Loucy (cell line): Measurements from ENCODE around the gene PFDN5.
A peak's percentile ranks its signal among the peaks of the same experiment; 100 is the strongest.

Experiments used
- H2AFZ ChIP-seq: fragments of 200-600 bp; sonication (generic); 2 replicates; pipeline ENCODE4 v1.6.0; 2016; ENCODE audit warnings: antibody characterized with exemption, mild to moderate bottlenecking, low read length, moderate library complexity
- H3F3A ChIP-seq: fragments of 200-600 bp; 2 replicates; pipeline ENCODE4 v1.6.0; 2016; ENCODE audit warnings: antibody characterized with exemption, low read depth, mild to moderate bottlenecking
- H3K27me3 ChIP-seq: fragments of 200-600 bp; sonication (generic); 2 replicates; pipeline ENCODE4 v1.6.1; 2014; ENCODE audit warnings: low read length, mild to moderate bottlenecking; ENCODE audit not compliant: insufficient read depth, poor library complexity, severe bottlenecking
- H3K36me3 ChIP-seq: fragments of 200-600 bp; sonication (generic); 2 replicates; pipeline ENCODE4 v1.6.1; 2016; ENCODE audit warnings: low read length; ENCODE audit not compliant: insufficient read depth
- H3K4me1 ChIP-seq: fragments of 200-600 bp; sonication (generic); 2 replicates; pipeline ENCODE4 v1.5.1; 2014; ENCODE audit warnings: low read length, mild to moderate bottlenecking; ENCODE audit not compliant: insufficient read depth, poor library complexity, severe bottlenecking
- H3K4me2 ChIP-seq: fragments of 200-600 bp; sonication (generic); 2 replicates; pipeline ENCODE4 v1.6.0; 2014; ENCODE audit warnings: antibody characterized with exemption, low read length, low read depth, mild to moderate bottlenecking; ENCODE audit not compliant: poor library complexity, severe bottlenecking
- H3K4me3 ChIP-seq: fragments of 200-600 bp; sonication (generic); 2 replicates; pipeline ENCODE4 v1.5.1; 2014; ENCODE audit warnings: low read length, mild to moderate bottlenecking, mixed read lengths; ENCODE audit not compliant: poor library complexity, severe bottlenecking
- H3K79me2 ChIP-seq: fragments of 200-600 bp; sonication (generic); 2 replicates; pipeline ENCODE4 v1.6.1; 2014; ENCODE audit warnings: low read length; ENCODE audit not compliant: insufficient read depth
- H3K9ac ChIP-seq: fragments of 200-600 bp; sonication (generic); 2 replicates; pipeline ENCODE4 v1.6.0; 2014; ENCODE audit warnings: mild to moderate bottlenecking, low read depth, low read length, moderate library complexity; ENCODE audit not compliant: poor library complexity, severe bottlenecking
- H3K9me2 ChIP-seq: fragments of 200-600 bp; sonication (generic); replicated peaks from 2 replicates; pipeline ENCODE4 v1.6.1; 2016; ENCODE audit warnings: low read depth, low read length, mixed read lengths
- H3K9me3 ChIP-seq: fragments of 200-600 bp; sonication (generic); 2 replicates; pipeline ENCODE4 v1.6.1; 2014; ENCODE audit warnings: mild to moderate bottlenecking, antibody characterized with exemption, low read length, low read depth; ENCODE audit not compliant: insufficient read depth
- H4K20me1 ChIP-seq: fragments of 200-600 bp; sonication (generic); 2 replicates; pipeline ENCODE4 v1.6.0; 2014; ENCODE audit warnings: antibody characterized with exemption, low read length, mild to moderate bottlenecking; ENCODE audit not compliant: insufficient read depth, poor library complexity, severe bottlenecking
- CTCF ChIP-seq: fragments of 200-600 bp; sonication (generic); conservative IDR thresholded peaks from 2 replicates; pipeline ENCODE4 v1.5.1; 2014; ENCODE audit warnings: mild to moderate bottlenecking, antibody characterized with exemption, low read length
- EZH2phosphoT487 ChIP-seq: fragments of 200-600 bp; IDR thresholded peaks from 2 replicates; pipeline ENCODE4 v1.6.1; 2018; ENCODE audit warnings: antibody characterized with exemption, mild to moderate bottlenecking, moderate library complexity, borderline replicate concordance

PFDN5 gene

GRCh38 chr12:53324113-53324778 lies 28.9 kb downstream of the PFDN5 start:
- H3F3A ChIP-seq, result peaks cover 10% of the 10 kb centered on the region; the same call in 1 of the 2 replicates
- H4K20me1 ChIP-seq, result peaks cover 4% of the 10 kb centered on the region
- peak overlapping the region; percentile 89 for H3K4me2 ChIP-seq
- TF ChIP-seq CTCF (no peak), EZH2phosphoT487 (no peak)
- no peaks in the 10 kb centered on the region for H3K27me3 ChIP-seq
- no peaks in the 10 kb centered on the region for H3K36me3 ChIP-seq
- H3K9me3 ChIP-seq, result no peaks in the 10 kb centered on the region
- H2AFZ ChIP-seq, result peak overlapping the region; percentile 87
- H3K79me2 ChIP-seq, result peaks cover 15% of the 10 kb centered on the region; the same call in 1 of the 2 replicates
- H3K4me3 ChIP-seq, result peak overlapping the region; percentile 78
- H3K9ac ChIP-seq, result peak overlapping the region; percentile 80
- peaks cover 36% of the 10 kb centered on the region for H3K4me1 ChIP-seq
- no peaks in the 10 kb centered on the region for H3K9me2 ChIP-seq

- peak overlapping the region; percentile 80 for H3K9ac ChIP-seq
- peaks cover 4% of the 10 kb centered on the region for H4K20me1 ChIP-seq
- H3K4me1 ChIP-seq, result peaks cover 36% of the 10 kb centered on the region
- no peaks in the 10 kb centered on the region for H3K9me3 ChIP-seq
- no peaks in the 10 kb centered on the region for H3K27me3 ChIP-seq
- H3F3A ChIP-seq, result peaks cover 10% of the 10 kb centered on the region; the same call in 1 of the 2 replicates
- peak overlapping the region; percentile 89 for H3K4me2 ChIP-seq
- peaks cover 14% of the 10 kb centered on the region; the same call in 1 of the 2 replicates for H3K79me2 ChIP-seq
- H3K36me3 ChIP-seq, result no peaks in the 10 kb centered on the region
- H3K4me3 ChIP-seq, result peak overlapping the region; percentile 78
- H2AFZ ChIP-seq, result peak overlapping the region; percentile 87
- TF ChIP-seq CTCF, result peak; percentile 73
- no peak for TF ChIP-seq EZH2phosphoT487
- H3K9me2 ChIP-seq, result no peaks in the 10 kb centered on the region
Observed at GRCh38 chr12:53324779-53325510, 29.6 kb downstream of the PFDN5 start.

GRCh38 chr12:53325511-53326061 lies 30.2 kb downstream of the PFDN5 start:
- Histone ChIP-seq H3K4me2 (peak overlapping the region; percentile 89), H3K4me1 (peaks cover 30% of the 10 kb centered on the region), H3K9me3 (no peaks in the 10 kb centered on the region), H3F3A (peaks cover 10% of the 10 kb centered on the region; the same call in 1 of the 2 replicates), H3K9ac (peak overlapping the region; percentile 80), H3K9me2 (no peaks in the 10 kb centered on the region), H3K4me3 (peak overlapping the region; percentile 78), H4K20me1 (no peaks in the 10 kb centered on the region), H3K27me3 (no peaks in the 10 kb centered on the region), H3K36me3 (no peaks in the 10 kb centered on the region), H2AFZ (peak overlapping the region; percentile 87), H3K79me2 (peaks cover 8% of the 10 kb centered on the region; the same call in 1 of the 2 replicates)
- TF ChIP-seq EZH2phosphoT487 (no peak), CTCF (no peak)
